Measurements from ENCODE around the gene SLC8B1.

The SLC8B1 gene

DNA sequence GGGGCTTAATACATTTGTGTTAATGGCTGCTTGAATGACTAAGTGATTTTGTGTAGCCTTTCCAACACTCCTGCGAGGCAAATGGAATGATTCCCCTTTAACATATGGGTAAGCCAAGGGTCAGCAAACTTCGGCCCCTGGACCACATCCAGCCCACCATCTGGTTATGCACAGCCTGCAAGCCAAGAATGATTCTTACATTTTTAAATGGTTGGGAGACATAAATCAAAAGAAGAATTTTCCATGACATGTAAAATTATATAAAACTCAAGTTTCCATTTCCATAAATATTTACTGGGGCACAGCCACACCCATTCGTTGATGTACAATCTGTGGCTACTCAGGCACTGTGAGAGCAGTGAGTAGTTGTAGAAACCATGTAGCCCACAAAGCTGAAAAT lies 9.0 kb downstream of the SLC8B1 start:
- in situ Hi-C loops (cut with HindIII; ENCODE audit: low sequenced_read_pairs), result no loop called here

GRCh38 chr12:113322343-113322742 lies 12.6 kb downstream of the SLC8B1 start:
- in situ Hi-C loops (cut with HindIII; ENCODE audit: low sequenced_read_pairs), result no loop called here

- in situ Hi-C loops (cut with HindIII; ENCODE audit: low sequenced_read_pairs), result no loop called here
Observed at GRCh38 chr12:113320401-113320800, 14.5 kb downstream of the SLC8B1 start.

DNA sequence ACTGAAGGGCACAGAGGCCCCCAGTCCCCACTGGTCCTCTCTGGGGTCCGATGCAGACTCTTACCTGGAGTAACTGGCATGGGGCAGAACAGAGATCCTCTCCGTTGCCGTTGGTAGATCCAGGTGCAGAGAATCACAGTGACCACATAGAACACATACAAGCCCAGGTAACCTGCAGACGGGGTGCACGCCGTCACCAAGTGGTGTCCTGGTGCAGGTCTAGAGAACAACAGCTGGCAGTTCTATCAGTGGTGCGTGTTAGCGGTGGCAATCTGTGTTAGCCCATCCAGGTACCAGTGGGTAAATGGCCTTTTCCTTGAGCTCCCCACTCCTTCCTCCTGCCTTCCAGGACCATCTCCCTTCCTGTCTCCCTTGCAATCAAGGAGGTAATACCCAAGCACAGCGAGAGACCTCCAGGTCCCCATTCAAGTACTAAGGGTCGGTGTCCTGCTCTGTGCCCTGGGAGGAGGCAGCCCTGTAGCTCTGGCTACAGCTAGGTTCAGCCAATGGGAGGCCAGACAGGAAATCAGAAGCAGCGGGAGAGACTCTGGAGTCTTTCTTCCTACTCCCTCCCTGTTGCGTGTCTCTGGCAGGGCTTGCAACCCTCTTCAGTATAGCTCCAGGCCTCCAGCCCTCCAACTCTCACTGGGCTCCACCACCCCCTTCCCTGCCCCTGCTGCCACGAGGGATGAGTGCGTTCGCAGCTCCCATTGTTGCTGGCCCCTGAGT lies 15.8 kb downstream of the SLC8B1 start:
- in situ Hi-C loops (cut with HindIII; ENCODE audit: low sequenced_read_pairs), result no loop called here

DNA sequence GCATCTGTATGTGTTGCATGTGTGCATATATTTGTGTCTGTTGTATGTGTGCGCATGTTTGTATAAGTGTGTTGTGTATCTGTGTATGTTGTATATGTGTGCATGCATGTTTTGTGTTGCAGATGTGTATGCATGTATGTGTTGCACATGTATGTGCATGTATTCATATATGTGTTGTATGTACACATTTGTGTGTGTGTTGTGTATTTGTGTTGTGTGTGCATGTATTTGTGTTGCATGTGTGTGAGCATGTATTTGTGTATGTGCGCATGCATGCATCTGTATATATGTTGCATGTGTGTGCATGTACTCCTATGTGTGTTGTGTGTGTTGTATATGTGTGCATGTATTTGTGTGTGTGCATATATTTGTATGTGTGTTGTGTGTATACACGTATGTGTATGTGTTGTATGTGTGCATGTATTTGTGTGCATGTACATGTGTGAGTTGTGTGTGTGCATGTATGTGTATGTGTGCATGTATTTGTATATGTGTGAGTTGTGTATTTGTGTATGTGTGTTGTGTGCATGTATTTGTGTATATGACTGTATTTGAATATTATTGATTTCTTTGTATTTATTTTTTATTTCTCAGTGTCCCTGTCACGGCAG lies 16.8 kb downstream of the SLC8B1 start:
- in situ Hi-C loops (cut with HindIII; ENCODE audit: low sequenced_read_pairs), result no loop called here

- in situ Hi-C loops (cut with HindIII; ENCODE audit: low sequenced_read_pairs), result no loop called here
Observed at GRCh38 chr12:113317122-113317521, 17.8 kb downstream of the SLC8B1 start.

- in situ Hi-C loops (cut with HindIII; ENCODE audit: low sequenced_read_pairs), result no loop called here
Observed at GRCh38 chr12:113316155-113316554, 18.8 kb downstream of the SLC8B1 start.

- in situ Hi-C loops (cut with HindIII; ENCODE audit: low sequenced_read_pairs), result no loop called here
Observed at GRCh38 chr12:113315358-113315757, 19.6 kb downstream of the SLC8B1 start.

- in situ Hi-C loops (cut with HindIII; ENCODE audit: low sequenced_read_pairs), result no loop called here
Observed at GRCh38 chr12:113314121-113314529, 20.8 kb downstream of the SLC8B1 start.

GRCh38 chr12:113310489-113310888 lies 24.4 kb downstream of the SLC8B1 start:
- in situ Hi-C loops (cut with HindIII; ENCODE audit: low sequenced_read_pairs), result no loop called here

GRCh38 chr12:113306382-113306781 lies 28.5 kb downstream of the SLC8B1 start:
- in situ Hi-C loops (cut with HindIII; ENCODE audit: low sequenced_read_pairs), result no loop called here

GRCh38 chr12:113305281-113305856 lies 29.5 kb downstream of the SLC8B1 start:
- in situ Hi-C loops (cut with HindIII; ENCODE audit: low sequenced_read_pairs), result no loop called here

DNA sequence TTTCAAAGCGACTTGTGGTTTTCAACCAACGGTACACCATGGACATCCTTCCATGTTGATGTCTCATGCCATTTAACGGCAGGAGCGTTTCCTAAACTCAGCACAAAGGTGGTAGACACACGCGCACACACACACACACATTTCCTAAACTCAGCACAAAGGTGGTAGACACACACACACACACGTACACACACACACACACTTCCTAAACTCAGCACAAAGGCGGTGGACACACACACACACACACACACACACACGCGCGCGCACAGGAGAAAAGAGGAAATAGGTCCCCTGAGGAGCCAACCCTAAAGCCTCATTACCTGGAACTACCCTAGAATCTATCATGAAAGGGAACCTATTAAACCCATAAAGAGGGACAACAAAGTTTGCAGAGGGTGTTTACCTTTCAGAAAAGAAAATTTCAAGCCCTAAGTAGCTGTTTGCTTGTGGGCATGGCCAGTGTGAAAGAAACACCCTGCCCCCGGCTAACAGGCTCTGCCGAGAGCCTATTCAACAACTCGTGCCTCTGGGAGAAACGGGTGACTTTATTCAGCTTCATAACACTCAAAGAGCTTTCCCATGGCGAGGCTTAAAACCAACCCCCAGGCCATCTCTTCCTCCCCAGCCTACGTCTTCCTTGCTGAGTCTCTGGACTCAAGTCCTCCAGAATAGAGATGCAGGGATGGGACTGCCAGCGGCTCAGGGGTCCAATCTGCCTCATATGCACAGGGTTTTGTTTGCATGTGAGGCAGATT lies 31.8 kb downstream of the SLC8B1 start:
- in situ Hi-C loops (cut with HindIII; ENCODE audit: low sequenced_read_pairs), result no loop called here

DNA sequence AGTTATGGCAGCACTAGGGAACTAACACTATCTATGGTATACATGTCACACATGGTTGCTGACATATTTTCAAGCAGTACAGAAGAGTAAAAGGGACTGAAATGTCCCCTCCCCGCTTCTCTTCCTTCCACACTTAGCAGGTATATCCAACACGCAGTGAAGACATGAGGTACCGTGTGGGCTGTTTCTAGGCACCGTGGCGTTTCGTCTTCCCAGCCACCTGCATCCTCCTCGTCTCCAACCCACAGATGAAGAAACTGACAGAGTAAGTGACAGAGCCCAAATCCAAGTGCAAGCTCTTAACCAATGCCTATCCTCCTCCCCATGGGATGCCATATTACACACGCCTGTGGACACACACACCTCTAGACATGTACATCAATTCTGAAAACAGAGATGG lies 32.4 kb downstream of the SLC8B1 start:
- in situ Hi-C loops (cut with HindIII; ENCODE audit: low sequenced_read_pairs), result no loop called here

DNA sequence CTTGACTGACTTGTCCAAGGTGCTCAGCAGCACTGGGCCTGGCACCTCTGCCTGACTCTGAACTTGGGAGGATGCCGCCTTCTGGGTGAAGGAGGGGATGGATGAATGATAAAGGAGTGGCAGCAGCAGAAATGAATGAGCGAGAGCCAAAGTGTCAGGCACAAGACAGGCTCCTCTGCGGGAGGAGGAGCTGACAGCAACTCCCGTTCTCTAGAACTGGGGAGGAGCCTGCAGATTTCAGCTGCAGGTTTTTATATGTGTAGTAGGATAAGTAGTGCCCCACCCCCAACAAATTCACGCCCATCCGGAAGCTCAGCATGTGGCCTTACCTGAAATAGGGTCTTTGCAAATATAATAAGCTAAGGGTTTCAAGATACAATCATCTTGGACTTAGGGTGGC lies 33.1 kb downstream of the SLC8B1 start:
- in situ Hi-C loops (cut with HindIII; ENCODE audit: low sequenced_read_pairs), result no loop called here

DNA sequence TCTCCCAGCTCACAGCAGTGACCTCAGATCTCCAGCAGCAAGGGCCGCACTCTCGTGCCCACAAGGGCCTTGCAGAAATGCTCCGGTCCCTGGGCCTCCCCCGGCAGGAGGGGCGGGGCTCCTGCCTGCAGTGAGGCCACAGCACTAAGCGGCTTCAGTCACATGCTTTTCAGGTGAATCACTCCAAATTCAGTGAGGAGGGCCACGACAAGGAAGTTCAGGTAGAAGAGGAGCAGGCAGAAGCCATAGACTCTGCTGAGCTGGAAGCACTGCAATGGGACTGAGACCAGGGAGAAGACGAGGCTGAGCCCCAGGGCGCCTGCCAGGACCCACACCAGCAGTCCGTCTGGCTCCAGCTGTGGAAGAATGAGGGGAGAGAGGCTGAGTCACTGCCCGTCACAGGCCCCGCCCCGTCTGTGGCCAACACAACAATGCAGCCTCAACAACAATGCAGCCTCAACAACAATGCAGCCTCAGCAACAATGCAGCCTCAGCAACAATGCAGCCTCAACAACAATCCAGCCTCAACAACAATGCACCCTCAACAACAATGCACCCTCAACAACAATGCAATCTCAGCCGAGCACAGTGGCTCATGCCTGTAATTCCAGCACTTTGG lies 35.2 kb downstream of the SLC8B1 start:
- in situ Hi-C loops (cut with HindIII; ENCODE audit: low sequenced_read_pairs), result no loop called here

GRCh38 chr12:113298861-113299545 lies 35.9 kb downstream of the SLC8B1 start:
- in situ Hi-C loops (cut with HindIII; ENCODE audit: low sequenced_read_pairs), result no loop called here

- in situ Hi-C loops (cut with HindIII; ENCODE audit: low sequenced_read_pairs), result no loop called here
Observed at GRCh38 chr12:113298472-113298817, 36.5 kb downstream of the SLC8B1 start.

- in situ Hi-C loops (cut with HindIII; ENCODE audit: low sequenced_read_pairs), result no loop called here
Observed at GRCh38 chr12:113297621-113298471, 37.1 kb downstream of the SLC8B1 start.

- in situ Hi-C loops (cut with HindIII; ENCODE audit: low sequenced_read_pairs), result no loop called here
Observed at GRCh38 chr12:113297214-113297587, 37.7 kb downstream of the SLC8B1 start.

Data from endothelial cell of hepatic sinusoid (primary cell).